MM.1S (cell line): ENCODE results near the gene DNAH6.

ENCODE experiments used
- DNase-seq: peaks from one replicate; pipeline ENCODE4 v3.0.0-alpha.2; 2015
- H2AFZ ChIP-seq: fragments of 300-600 bp; sonication (generic); 2 replicates; pipeline ENCODE4 v1.6.0; 2016; ENCODE audit warnings: antibody characterized with exemption, low read length
- H3F3A ChIP-seq: fragments of 300-600 bp; sonication (generic); 2 replicates; pipeline ENCODE4 v1.6.1; 2016; ENCODE audit warnings: mild to moderate bottlenecking, antibody characterized with exemption, low read length, moderate library complexity, mixed read lengths; ENCODE audit not compliant: insufficient read depth
- H3K27ac ChIP-seq: fragments of 300-600 bp; sonication (generic); 2 replicates; pipeline ENCODE4 v1.5.1; 2016; ENCODE audit warnings: mild to moderate bottlenecking, low read length
- H3K27me3 ChIP-seq: fragments of 300-600 bp; sonication (generic); replicated peaks from 2 replicates; pipeline ENCODE4 v1.6.0; 2016; ENCODE audit warnings: low read length; ENCODE audit not compliant: insufficient read depth
- H3K36me3 ChIP-seq: fragments of 300-600 bp; sonication (generic); replicated peaks from 2 replicates; pipeline ENCODE4 v1.6.1; 2016; ENCODE audit warnings: mild to moderate bottlenecking, low read length, mixed read lengths; ENCODE audit not compliant: insufficient read depth
- H3K4me1 ChIP-seq: fragments of 300-600 bp; sonication (generic); 2 replicates; pipeline ENCODE4 v1.6.1; 2016; ENCODE audit warnings: low read length, mixed read lengths
- H3K4me2 ChIP-seq: fragments of 300-600 bp; sonication (generic); 2 replicates; pipeline ENCODE4 v1.6.0; 2016; ENCODE audit warnings: low read depth, low read length
- H3K4me3 ChIP-seq: fragments of 300-600 bp; sonication (generic); 2 replicates; pipeline ENCODE4 v1.5.1; 2016; ENCODE audit warnings: low read length, mixed read lengths
- H3K79me2 ChIP-seq: fragments of 300-600 bp; sonication (generic); 2 replicates; pipeline ENCODE4 v1.6.1; 2016; ENCODE audit warnings: mixed run types, low read length, mixed read lengths
- H3K9ac ChIP-seq: fragments of 300-600 bp; sonication (generic); 2 replicates; pipeline ENCODE4 v1.6.1; 2016; ENCODE audit warnings: low read length, mixed read lengths
- H3K9me2 ChIP-seq: fragments of 300-600 bp; sonication (generic); replicated peaks from 2 replicates; pipeline ENCODE4 v1.6.1; 2016; ENCODE audit warnings: mild to moderate bottlenecking, low read length, mixed read lengths; ENCODE audit not compliant: insufficient read depth
- H3K9me3 ChIP-seq: fragments of 300-600 bp; sonication (generic); replicated peaks from 2 replicates; pipeline ENCODE4 v1.6.1; 2016; ENCODE audit warnings: mild to moderate bottlenecking, low read length, mixed read lengths; ENCODE audit not compliant: insufficient read depth
- H4K20me1 ChIP-seq: fragments of 300-600 bp; sonication (generic); 2 replicates; pipeline ENCODE4 v1.6.1; 2016; ENCODE audit warnings: mild to moderate bottlenecking, low read length, moderate library complexity, mixed read lengths; ENCODE audit not compliant: insufficient read depth
- CTCF ChIP-seq: fragments of 300-600 bp; sonication (generic); IDR thresholded peaks from 2 replicates; pipeline ENCODE4 v1.5.1; 2016; ENCODE audit warnings: antibody characterized with exemption, low read length, mixed read lengths
- EZH2 ChIP-seq: fragments of 300-600 bp; sonication (generic); optimal IDR thresholded peaks from 2 replicates; pipeline ENCODE3; 2017; ENCODE audit warnings: low read depth, mild to moderate bottlenecking, antibody characterized with exemption, low read length, mixed read lengths
- EZH2phosphoT487 ChIP-seq: fragments of 300-600 bp; sonication (generic); IDR thresholded peaks from 2 replicates; pipeline ENCODE4 v1.6.1; 2018; ENCODE audit warnings: antibody characterized with exemption, low read length

DNAH6 gene

DNA sequence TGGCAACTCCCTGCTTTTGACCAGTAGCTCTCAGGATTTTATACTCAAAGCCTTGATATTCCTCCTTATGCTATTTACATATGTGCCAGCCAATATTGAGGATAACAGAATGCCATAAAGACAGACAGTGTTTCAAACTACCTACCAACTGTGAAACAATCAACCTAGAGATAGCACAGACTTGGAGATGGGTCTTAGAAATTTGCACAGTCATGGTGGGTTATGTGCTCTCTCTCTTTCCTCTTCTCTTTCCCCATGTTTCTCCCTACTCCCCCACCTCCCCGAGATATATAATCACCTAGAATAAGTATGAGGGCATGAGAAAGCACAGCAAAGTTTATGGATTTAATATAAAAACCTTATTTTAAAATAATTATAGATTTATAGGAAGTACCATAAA lies 33.0 kb upstream of the DNAH6 start:
- Histone ChIP-seq H2AFZ (no peak overlapping the region), H3F3A (no peaks in the 10 kb centered on the region), H3K79me2 (no peaks in the 10 kb centered on the region), H3K4me1 (no peaks in the 10 kb centered on the region), H3K36me3 (no peaks in the 10 kb centered on the region), H3K4me2 (no peak overlapping the region), H3K9ac (no peak overlapping the region), H3K27me3 (no peaks in the 10 kb centered on the region), H3K9me2 (no peaks in the 10 kb centered on the region), H4K20me1 (no peaks in the 10 kb centered on the region), H3K4me3 (no peak overlapping the region), H3K27ac (no peak overlapping the region), H3K9me3 (no peaks in the 10 kb centered on the region)
- DNase-seq: no peak
- TF ChIP-seq EZH2phosphoT487: no peak
- no peak for TF ChIP-seq EZH2
- TF ChIP-seq CTCF: no peak

GRCh38 chr2:84486441-84487115 lies 29.7 kb upstream of the DNAH6 start:
- Histone ChIP-seq H3K36me3 (no peaks in the 10 kb centered on the region), H3K79me2 (no peaks in the 10 kb centered on the region), H3K4me3 (no peak overlapping the region), H3K4me1 (peaks cover 6% of the 10 kb centered on the region; the same call in 1 of the 2 replicates), H3K9me2 (no peaks in the 10 kb centered on the region), H3K4me2 (no peak overlapping the region), H3K27me3 (no peaks in the 10 kb centered on the region), H3K9me3 (no peaks in the 10 kb centered on the region), H3F3A (no peaks in the 10 kb centered on the region), H2AFZ (no peak overlapping the region), H3K27ac (no peak overlapping the region), H4K20me1 (no peaks in the 10 kb centered on the region), H3K9ac (no peak overlapping the region)
- no peak for DNase-seq
- TF ChIP-seq CTCF: no peak
- TF ChIP-seq EZH2: no peak
- TF ChIP-seq EZH2phosphoT487: no peak

- H2AFZ ChIP-seq: no peak overlapping the region
- H3K4me1 ChIP-seq: peaks cover 7% of the 10 kb centered on the region; the same call in 1 of the 2 replicates
- H3K27me3 ChIP-seq: no peaks in the 10 kb centered on the region
- H3K36me3 ChIP-seq: no peaks in the 10 kb centered on the region
- no peaks in the 10 kb centered on the region for H3K9me2 ChIP-seq
- TF ChIP-seq EZH2phosphoT487 (no peak), CTCF (no peak), EZH2 (no peak)
- H3F3A ChIP-seq: no peaks in the 10 kb centered on the region
- no peak overlapping the region for H3K27ac ChIP-seq
- no peaks in the 10 kb centered on the region for H4K20me1 ChIP-seq
- no peak overlapping the region for H3K4me2 ChIP-seq
- no peaks in the 10 kb centered on the region for H3K9me3 ChIP-seq
- no peak overlapping the region for H3K4me3 ChIP-seq
- H3K79me2 ChIP-seq: no peaks in the 10 kb centered on the region
- no peak overlapping the region for H3K9ac ChIP-seq
- DNase-seq: no peak
Measured at GRCh38 chr2:84487298-84487996, 28.9 kb upstream of the DNAH6 start.
